ENCODE measurements around the gene NLRC4. TPM values are rescaled to one million over a fixed set of nuclear protein-coding genes. Genes with fewer than 3 reads are reported as not detected.

Gene NLRC4
- total and polyA plus RNA-seq, 2 donors (not counting 3 experiments of a cell fraction or from before 2014, with no cell fraction given), result not detected

GRCh38 chr2:32220445-32220844 is 44.2 kb downstream of the NLRC4 start:
- Histone ChIP-seq H3K4me2 (ENCODE audit: insufficient read depth, low read length) (no peak overlapping the region), H3K9me1 (replicated peaks; ENCODE audit: control insufficient read depth, extremely low read depth, insufficient read depth, low read length) (no peaks in the 10 kb centered on the region), H3K4me1 (ENCODE audit: control insufficient read depth, extremely low read depth, insufficient read depth, low read length) (no peaks in the 10 kb centered on the region), H3K4me3 (replicated peaks in 1 of 3; ENCODE audit: insufficient read depth in 1 of 3, low read depth in 1 of 3, low read length in 3 of 3) (no peak overlapping the region), H2AFZ (ENCODE audit: low read depth, low read length) (no peak overlapping the region), H4K20me1 (replicated peaks; ENCODE audit: control insufficient read depth, extremely low read depth, insufficient read depth, low read length) (no peaks in the 10 kb centered on the region), H3K79me2 (ENCODE audit: control insufficient read depth, insufficient read depth, low read length) (no peaks in the 10 kb centered on the region), H3K27me3 (ENCODE audit: control insufficient read depth in 2 of 2, insufficient read depth in 2 of 2, low read length in 2 of 2) (no peaks in the 10 kb centered on the region), H3K9ac (replicated peaks; ENCODE audit: extremely low read depth, insufficient read depth, low read length) (no peak overlapping the region), H3K9me3 (replicated peaks; ENCODE audit: control insufficient read depth, insufficient read depth, low read length) (no peaks in the 10 kb centered on the region), H3K27ac (ENCODE audit: insufficient read depth, low read depth, low read length) (no peak overlapping the region), H3K36me3 (ENCODE audit: control insufficient read depth in 2 of 2, extremely low read depth in 1 of 2, insufficient read depth in 2 of 2, low read length in 2 of 2) (peaks cover 0 to 4% of the 10 kb centered on the region in 2 experiments)
- intact Hi-C loops (cut with micrococcal nuclease), result no loop called here
- dilution Hi-C loops (cut with MboI; ENCODE audit: extremely low pct_ligation_motif_present, low sequenced_read_pairs), result no loop called here
- DNase-seq (ENCODE audit: low read depth, low spot score) (no peak), FAIRE-seq (no peak)
- POLR2A ChIA-PET, result no interaction called here
- CTCF ChIA-PET, result no interaction called here
- BruUV-seq (replicated peaks), result no TSS peak
- no peak for TF ChIP-seq FOS (IDR thresholded peaks at IDR 0.05; ENCODE audit: borderline replicate concordance, insufficient read depth, low read length)
- TF ChIP-seq POLR2AphosphoS5 (IDR thresholded peaks at IDR 0.05; ENCODE audit: insufficient read depth, low read depth, low read length), result no peak
- TF ChIP-seq CTCF (IDR thresholded peaks at IDR 0.05; ENCODE audit: extremely low read depth in 1 of 2, insufficient read depth in 1 of 2, low read depth in 1 of 2, low read length in 2 of 2), result no peak
- TF ChIP-seq MAX (IDR thresholded peaks at IDR 0.05; ENCODE audit: insufficient read depth, insufficient read length), result no peak
- no peak for TF ChIP-seq MYC (IDR thresholded peaks at IDR 0.05; ENCODE audit: low read depth, low read length)
- no peak for TF ChIP-seq EZH2 (IDR thresholded peaks at IDR 0.05; ENCODE audit: borderline replicate concordance, low read depth, low read length, severe bottlenecking)
- no peak for TF ChIP-seq POLR2A (IDR thresholded peaks at IDR 0.05; ENCODE audit: low read depth, low read length)
- no peak for TF ChIP-seq GATA2 (IDR thresholded peaks at IDR 0.05; ENCODE audit: insufficient read depth, insufficient read length, low read depth, low read length)
- no peak for TF ChIP-seq JUN (IDR thresholded peaks at IDR 0.05; ENCODE audit: borderline replicate concordance, insufficient read depth, insufficient read length, low read depth)
